PC-3 (cell line): Measurements from ENCODE around the gene CDHR5. TPM values are rescaled to one million over a fixed set of nuclear protein-coding genes. Genes with fewer than 3 reads are reported as not detected.

Source experiments
- ATAC-seq: fragments of 200-7000 bp; cut with Tn5 transposase; 2 replicates; pipeline ENCODE4 v1.9.1; 2020; ENCODE audit warnings: mild to moderate bottlenecking, moderate library complexity
- BruUV-seq: library from RNA; stranded (reverse); fragments of 400-500 nt; replicated peaks from 2 replicates; lab custom pipeline; 2021; lab: Mats Ljungman, UMichigan
- CTCF ChIA-PET: fragments of 300-600 bp; sonication (Branson Sonifier 250); formaldehyde crosslinking; loops from one replicate; lab custom pipeline; 2022; ENCODE audit warnings: antibody characterized with exemption; lab: Charles Lee
- POLR2A ChIA-PET: fragments of 300-600 bp; sonication (Branson Sonifier 250); formaldehyde crosslinking; loops from one replicate; lab custom pipeline; 2022; ENCODE audit warnings: antibody characterized with exemption; ENCODE audit not compliant: unreplicated experiment; lab: Charles Lee
- DNase-seq: peaks from one replicate; pipeline ENCODE4 v3.0.0-alpha.2; 2015
- H2AFZ ChIP-seq: fragments of 300-600 bp; sonication (generic); 2 replicates; pipeline ENCODE4 v1.6.0; 2016; ENCODE audit warnings: antibody characterized with exemption, low read length
- H3F3A ChIP-seq: fragments of 300-600 bp; sonication (generic); one replicate; pipeline ENCODE4 v1.6.0; 2017; ENCODE audit warnings: antibody characterized with exemption, low read length, control low read depth, mild to moderate bottlenecking; ENCODE audit not compliant: unreplicated experiment
- H3K27ac ChIP-seq: fragments of 300-600 bp; sonication (generic); 2 replicates; pipeline ENCODE4 v1.5.1; 2016; ENCODE audit warnings: mild to moderate bottlenecking, low read length
- H3K27me3 ChIP-seq: fragments of 300-600 bp; sonication (generic); 2 replicates; pipeline ENCODE4 v1.6.1; 2016; ENCODE audit warnings: low read length, mixed read lengths
- H3K36me3 ChIP-seq: fragments of 300-600 bp; sonication (generic); 2 replicates; pipeline ENCODE4 v1.6.1; 2016; ENCODE audit warnings: low read depth, mixed run types, low read length, mixed read lengths
- H3K4me1 ChIP-seq: fragments of 300-600 bp; sonication (generic); 2 replicates; pipeline ENCODE4 v1.5.1; 2016; ENCODE audit warnings: low read length; ENCODE audit not compliant: insufficient read depth
- H3K4me2 ChIP-seq: fragments of 300-600 bp; sonication (generic); 2 replicates; pipeline ENCODE4 v1.6.0; 2016; ENCODE audit warnings: low read length
- H3K4me3 ChIP-seq: fragments of 300-600 bp; sonication (generic); 2 replicates; pipeline ENCODE4 v1.5.1; 2016; ENCODE audit warnings: mild to moderate bottlenecking, low read length, mixed read lengths
- H3K79me2 ChIP-seq: fragments of 300-600 bp; sonication (generic); 2 replicates; pipeline ENCODE4 v1.6.1; 2017; ENCODE audit warnings: low read length, mixed read lengths
- H3K9ac ChIP-seq: fragments of 300-600 bp; sonication (generic); 2 replicates; pipeline ENCODE4 v1.6.0; 2016; ENCODE audit warnings: mild to moderate bottlenecking, low read length
- H3K9me2 ChIP-seq: fragments of 300-600 bp; sonication (generic); replicated peaks from 2 replicates; pipeline ENCODE4 v1.6.1; 2016; ENCODE audit warnings: mixed run types, low read length, mixed read lengths
- H3K9me3 ChIP-seq: fragments of 300-600 bp; sonication (generic); 2 replicates; pipeline ENCODE4 v1.6.1; 2016; ENCODE audit warnings: low read length, mixed read lengths
- H4K20me1 ChIP-seq: fragments of 300-600 bp; sonication (generic); 2 replicates; pipeline ENCODE4 v1.6.1; 2016; ENCODE audit warnings: low read length, mixed read lengths
- EZH2 ChIP-seq: fragments of 300-600 bp; sonication (generic); IDR thresholded peaks from one replicate; pipeline ENCODE4 v1.6.1; 2017; ENCODE audit warnings: antibody characterized with exemption, mild to moderate bottlenecking, low read length; ENCODE audit not compliant: unreplicated experiment
- EZH2phosphoT487 ChIP-seq: fragments of 300-600 bp; sonication (generic); IDR thresholded peaks from 2 replicates; pipeline ENCODE4 v1.6.1; 2018; ENCODE audit warnings: mild to moderate bottlenecking, antibody characterized with exemption, low read length, borderline replicate concordance
- intact Hi-C: fragments of 100-400 bp; cut with micrococcal nuclease; formaldehyde crosslinking; loops from 2 replicates; pipeline ENCODE4 v1.9.0; 2023
- total RNA-seq: library from RNA; depleted of rRNA; stranded (reverse); fragments of >200 nt; gene quantifications from 2 replicates; pipeline ENCODE4 v1.2.3, GENCODE V29; 2014
- TF ChIP-seq, protein P1 (sequence below): fragments of 300-600 bp; sonication (generic); conservative IDR thresholded peaks from 2 replicates; pipeline ENCODE4 v1.5.1; 2017; ENCODE audit warnings: antibody characterized with exemption, low read depth, mild to moderate bottlenecking, low read length

The CDHR5 gene
- total RNA-seq, 1 experiment from 2014 or later: not detected

DNA sequence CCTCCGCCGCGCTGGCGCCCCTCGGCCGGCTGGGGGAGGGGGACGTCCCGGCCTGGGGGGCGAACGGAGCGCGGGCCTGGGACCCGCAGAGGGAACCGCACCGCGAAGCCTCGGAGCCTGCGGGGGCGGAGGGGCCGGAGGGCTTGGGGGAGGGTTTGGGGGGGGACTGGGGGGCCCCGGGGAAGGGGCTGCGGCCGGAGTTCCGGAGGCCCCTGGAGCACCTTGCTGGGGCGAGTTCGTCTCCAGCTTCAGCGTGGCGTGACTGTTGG, 2.5 kb upstream of the CDHR5 start:
- Histone ChIP-seq H3K4me3 (no peak overlapping the region), H3K4me1 (peaks cover 7% of the 10 kb centered on the region; the same call in 1 of the 2 replicates), H4K20me1 (no peaks in the 10 kb centered on the region), H3K27me3 (no peaks in the 10 kb centered on the region), H3K9ac (no peak overlapping the region), H3K9me2 (no peaks in the 10 kb centered on the region), H3F3A (no peaks in the 10 kb centered on the region), H3K27ac (no peak overlapping the region), H3K4me2 (no peak overlapping the region), H3K9me3 (no peaks in the 10 kb centered on the region), H2AFZ (no peak overlapping the region), H3K79me2 (no peaks in the 10 kb centered on the region), H3K36me3 (no peaks in the 10 kb centered on the region)
- TF ChIP-seq EZH2phosphoT487 (no peak), EZH2 (no peak)
- TF ChIP-seq, protein P1, sequence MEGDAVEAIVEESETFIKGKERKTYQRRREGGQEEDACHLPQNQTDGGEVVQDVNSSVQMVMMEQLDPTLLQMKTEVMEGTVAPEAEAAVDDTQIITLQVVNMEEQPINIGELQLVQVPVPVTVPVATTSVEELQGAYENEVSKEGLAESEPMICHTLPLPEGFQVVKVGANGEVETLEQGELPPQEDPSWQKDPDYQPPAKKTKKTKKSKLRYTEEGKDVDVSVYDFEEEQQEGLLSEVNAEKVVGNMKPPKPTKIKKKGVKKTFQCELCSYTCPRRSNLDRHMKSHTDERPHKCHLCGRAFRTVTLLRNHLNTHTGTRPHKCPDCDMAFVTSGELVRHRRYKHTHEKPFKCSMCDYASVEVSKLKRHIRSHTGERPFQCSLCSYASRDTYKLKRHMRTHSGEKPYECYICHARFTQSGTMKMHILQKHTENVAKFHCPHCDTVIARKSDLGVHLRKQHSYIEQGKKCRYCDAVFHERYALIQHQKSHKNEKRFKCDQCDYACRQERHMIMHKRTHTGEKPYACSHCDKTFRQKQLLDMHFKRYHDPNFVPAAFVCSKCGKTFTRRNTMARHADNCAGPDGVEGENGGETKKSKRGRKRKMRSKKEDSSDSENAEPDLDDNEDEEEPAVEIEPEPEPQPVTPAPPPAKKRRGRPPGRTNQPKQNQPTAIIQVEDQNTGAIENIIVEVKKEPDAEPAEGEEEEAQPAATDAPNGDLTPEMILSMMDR: no peak
- no peak for ATAC-seq
- BruUV-seq: no TSS peak
- POLR2A ChIA-PET: no interaction called here
- CTCF ChIA-PET: no interaction called here
- DNase-seq: no peak
- intact Hi-C loops: no loop called here

DNA sequence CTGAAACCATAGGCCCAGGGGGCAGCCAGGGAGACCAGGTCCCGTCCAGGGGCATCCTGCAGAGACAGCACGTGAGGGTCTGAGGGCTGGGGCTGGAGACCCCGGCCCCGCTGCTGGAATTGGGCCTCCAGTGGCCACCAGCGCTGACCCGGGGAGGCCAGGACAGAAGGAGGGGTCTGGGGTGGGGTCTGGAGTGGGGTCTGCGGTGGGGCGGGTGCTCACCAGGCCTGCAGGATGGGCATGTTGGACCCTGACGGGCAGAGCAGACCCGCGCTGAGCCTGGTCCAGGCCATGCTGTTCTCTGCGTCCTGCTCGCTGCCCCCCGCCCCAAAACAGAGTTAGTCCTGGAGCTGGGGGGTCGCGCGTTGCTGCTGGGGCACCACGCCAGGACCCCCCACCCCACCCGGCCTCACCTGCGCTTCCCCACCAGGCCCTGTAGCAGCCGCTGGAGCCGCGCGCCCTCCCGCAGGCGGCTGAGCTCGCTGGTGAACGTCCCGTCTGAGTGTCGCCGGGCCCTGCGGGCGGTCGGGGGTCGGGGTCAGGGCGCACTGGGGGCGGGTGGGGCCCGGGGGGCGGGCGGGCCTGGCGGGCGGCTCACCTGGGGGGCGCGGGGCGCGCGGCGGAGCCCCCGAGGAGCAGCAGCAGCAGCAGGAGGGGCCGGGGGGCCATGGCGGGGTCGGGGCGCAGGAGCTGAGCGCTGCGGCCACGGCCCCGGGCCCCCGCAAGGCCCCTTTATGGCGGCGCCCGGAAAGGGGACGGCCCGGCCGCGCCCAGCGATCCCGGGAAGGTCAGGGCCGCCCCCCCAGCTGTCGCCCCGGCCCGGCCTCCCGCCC, 1.9 kb upstream of the CDHR5 start, which contains the start of gene SCT:
Gene SCT (minus strand): TSS at position 707 of the 833 bp plus-strand sequence. CDS start 38 bp downstream, at position 669.
- Histone ChIP-seq H3K4me1 (peaks cover 7% of the 10 kb centered on the region; the same call in 1 of the 2 replicates), H3K4me3 (no peak within 1 kb of the TSS), H2AFZ (no peak within 1 kb of the TSS), H3K27me3 (no peaks in the 10 kb centered on the region), H3K9me2 (no peaks in the 10 kb centered on the region), H3K79me2 (no peaks in the 10 kb centered on the region), H3F3A (no peaks in the 10 kb centered on the region), H3K4me2 (no peak within 1 kb of the TSS), H4K20me1 (no peaks in the 10 kb centered on the region), H3K27ac (no peak within 1 kb of the TSS), H3K9ac (no peak within 1 kb of the TSS), H3K36me3 (no peaks in the 10 kb centered on the region), H3K9me3 (no peaks in the 10 kb centered on the region)
- POLR2A ChIA-PET: no interaction called here
- no peak for TF ChIP-seq EZH2
- TF ChIP-seq, protein P1: no peak
- no peak for TF ChIP-seq EZH2phosphoT487
- ATAC-seq: no peak
- intact Hi-C loops: no loop called here
- CTCF ChIA-PET: no interaction called here
- DNase-seq: no peak
- BruUV-seq: no TSS peak

DNA sequence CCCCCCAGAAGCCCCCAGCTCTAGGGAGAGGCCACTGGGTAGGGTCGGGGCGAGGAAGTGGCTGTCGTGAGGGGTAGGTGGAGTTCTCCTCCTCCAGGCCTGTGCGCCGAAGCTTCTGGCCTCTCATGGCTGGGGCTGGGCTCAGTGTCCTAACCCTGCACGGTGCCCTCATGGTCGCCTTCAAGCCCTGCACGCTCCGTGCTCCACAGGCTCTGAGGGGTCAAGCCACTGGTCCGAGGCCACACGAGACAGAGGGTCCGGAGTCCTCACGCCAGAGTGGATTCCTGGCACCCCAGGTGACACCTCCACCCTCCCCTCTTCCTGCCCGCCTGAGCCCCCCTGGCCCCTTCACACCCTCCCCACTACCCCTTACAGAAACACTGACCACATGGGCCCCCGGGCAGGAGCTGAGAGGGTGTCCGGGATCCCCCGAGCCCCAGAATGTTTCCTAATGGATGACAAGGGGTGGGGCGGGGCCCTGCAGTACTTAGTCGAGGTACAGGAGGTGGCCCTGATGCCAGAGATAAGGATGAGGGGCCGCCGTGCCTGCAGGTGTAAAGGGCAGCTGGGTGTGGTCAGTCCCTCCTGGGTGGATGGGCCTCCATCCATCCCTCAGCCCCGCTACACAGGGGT, 997 bp upstream of the CDHR5 start:
- Histone ChIP-seq H3K4me3 (no peak overlapping the region), H3F3A (no peaks in the 10 kb centered on the region), H3K79me2 (no peaks in the 10 kb centered on the region), H3K9me3 (no peaks in the 10 kb centered on the region), H4K20me1 (no peaks in the 10 kb centered on the region), H3K27me3 (no peaks in the 10 kb centered on the region), H3K4me2 (no peak overlapping the region), H3K4me1 (peaks cover 7% of the 10 kb centered on the region; the same call in 1 of the 2 replicates), H3K9ac (no peak overlapping the region), H3K9me2 (no peaks in the 10 kb centered on the region), H2AFZ (no peak overlapping the region), H3K27ac (no peak overlapping the region), H3K36me3 (no peaks in the 10 kb centered on the region)
- BruUV-seq: no TSS peak
- ChIA-PET POLR2A (no interaction called here), CTCF (no interaction called here)
- intact Hi-C loops: no loop called here
- ATAC-seq (no peak), DNase-seq (no peak)
- TF ChIP-seq EZH2 (no peak), EZH2phosphoT487 (no peak)
- TF ChIP-seq, protein P1: no peak
